SK-N-SH treated with all-trans-retinoic acid at 6 μM for 48 hours (cell line): ENCODE data around the gene PRR23C.

ENCODE experiments used
- ATAC-seq: fragments of 200-7000 bp; cut with Tn5 transposase; 3 replicates; pipeline ENCODE4 v1.9.1; 2020; ENCODE audit warnings: mild to moderate bottlenecking, moderate library complexity
- ARNTL ChIP-seq: fragments of 450-650 bp; formaldehyde crosslinking; IDR thresholded peaks from 2 replicates; pipeline ENCODE4 v1.5.0; 2020; ENCODE audit warnings: low read depth, mild to moderate bottlenecking, moderate library complexity, borderline replicate concordance
- BACH2 ChIP-seq: fragments of 250-450 bp; sonication (Bioruptor Pico); IDR thresholded peaks from 2 replicates; pipeline ENCODE4 v1.9.0; 2021; ENCODE audit warnings: mild to moderate bottlenecking, borderline replicate concordance
- CREB5 ChIP-seq: fragments of 250-450 bp; sonication (Bioruptor Pico); IDR thresholded peaks from 2 replicates; pipeline ENCODE4 v1.5.1; 2020; ENCODE audit warnings: low read depth, mild to moderate bottlenecking, moderate library complexity
- CSDC2 ChIP-seq: fragments of 250-450 bp; sonication (Bioruptor Pico); IDR thresholded peaks from 2 replicates; pipeline ENCODE4 v1.5.0; 2020; ENCODE audit warnings: mild to moderate bottlenecking, moderate library complexity
- CSRNP3 ChIP-seq: fragments of 250-450 bp; sonication (Bioruptor Pico); IDR thresholded peaks from 2 replicates; pipeline ENCODE4 v1.5.1; 2021; ENCODE audit warnings: mild to moderate bottlenecking, moderate library complexity
- ESRRG ChIP-seq: fragments of 250-450 bp; sonication (Bioruptor Pico); IDR thresholded peaks from 2 replicates; pipeline ENCODE4 v1.6.1; 2021; ENCODE audit warnings: mild to moderate bottlenecking
- GLIS3 ChIP-seq: fragments of 250-450 bp; sonication (Bioruptor Pico); IDR thresholded peaks from 2 replicates; pipeline ENCODE4 v1.5.0; 2020; ENCODE audit warnings: mild to moderate bottlenecking, moderate library complexity
- ISL1 ChIP-seq: fragments of 250-450 bp; sonication (Bioruptor Pico); IDR thresholded peaks from 2 replicates; pipeline ENCODE4 v2.1.2; 2022; ENCODE audit warnings: mild to moderate bottlenecking, moderate library complexity
- OSR1 ChIP-seq: fragments of 250-450 bp; sonication (Bioruptor Pico); IDR thresholded peaks from 2 replicates; pipeline ENCODE4 v1.8.0; 2022; ENCODE audit warnings: moderate library complexity, mild to moderate bottlenecking, inconsistent platforms
- PATZ1 ChIP-seq: fragments of 250-450 bp; sonication (Bioruptor Pico); IDR thresholded peaks from 2 replicates; pipeline ENCODE4 v1.8.0; 2020; ENCODE audit warnings: mild to moderate bottlenecking, moderate library complexity, borderline replicate concordance
- POU6F1 ChIP-seq: fragments of 250-450 bp; sonication (Bioruptor Pico); IDR thresholded peaks from 2 replicates; pipeline ENCODE4 v1.8.0; 2021; ENCODE audit warnings: low read depth, mild to moderate bottlenecking, moderate library complexity, borderline replicate concordance
- PPARA ChIP-seq: fragments of 250-450 bp; sonication (Bioruptor Pico); IDR thresholded peaks from 2 replicates; pipeline ENCODE4 v1.5.0; 2020; ENCODE audit warnings: mild to moderate bottlenecking, borderline replicate concordance
- RARB ChIP-seq: fragments of 250-450 bp; sonication (Bioruptor Pico); IDR thresholded peaks from 2 replicates; pipeline ENCODE4 v1.8.0; 2021; ENCODE audit warnings: mild to moderate bottlenecking, moderate library complexity
- SNAI2 ChIP-seq: fragments of 250-450 bp; sonication (Bioruptor Pico); IDR thresholded peaks from 2 replicates; pipeline ENCODE4 v1.5.0; 2020; ENCODE audit warnings: mild to moderate bottlenecking, moderate library complexity
- TCF4 ChIP-seq: fragments of 250-450 bp; sonication (Bioruptor Pico); IDR thresholded peaks from 2 replicates; pipeline ENCODE4 v1.8.0; 2021; ENCODE audit warnings: mild to moderate bottlenecking, moderate library complexity, borderline replicate concordance
- TOX ChIP-seq: fragments of 250-450 bp; sonication (Bioruptor Pico); IDR thresholded peaks from 2 replicates; pipeline ENCODE4 v1.8.0; 2021; ENCODE audit warnings: mild to moderate bottlenecking, moderate library complexity, borderline replicate concordance
- TSHZ2 ChIP-seq: fragments of 250-450 bp; sonication (Bioruptor Pico); IDR thresholded peaks from 2 replicates; pipeline ENCODE4 v1.5.0; 2020; ENCODE audit warnings: mild to moderate bottlenecking, moderate library complexity
- ZC3H10 ChIP-seq: fragments of 250-450 bp; sonication (Bioruptor Pico); IDR thresholded peaks from 2 replicates; pipeline ENCODE4 v1.5.1; 2021; ENCODE audit warnings: mild to moderate bottlenecking, moderate library complexity
- ZFP3 ChIP-seq: fragments of 250-450 bp; sonication (Bioruptor Pico); IDR thresholded peaks from 2 replicates; pipeline ENCODE4 v1.5.0; 2020; ENCODE audit warnings: mild to moderate bottlenecking, moderate library complexity
- ZFP30 ChIP-seq: fragments of 450-650 bp; formaldehyde crosslinking; IDR thresholded peaks from 2 replicates; pipeline ENCODE4 v1.5.0; 2022; ENCODE audit warnings: mild to moderate bottlenecking, moderate library complexity
- ZNF565 ChIP-seq: fragments of 450-650 bp; formaldehyde crosslinking; conservative IDR thresholded peaks from 2 replicates; pipeline ENCODE4 v1.5.0; 2020; ENCODE audit warnings: low read depth, mild to moderate bottlenecking, moderate library complexity
- ZNF70 ChIP-seq: fragments of 450-650 bp; formaldehyde crosslinking; IDR thresholded peaks from 2 replicates; pipeline ENCODE4 v1.5.0; 2020; ENCODE audit warnings: mild to moderate bottlenecking, moderate library complexity
- ZNF8 ChIP-seq: fragments of 450-650 bp; formaldehyde crosslinking; IDR thresholded peaks from 2 replicates; pipeline ENCODE4 v1.5.0; 2020; ENCODE audit warnings: mild to moderate bottlenecking, moderate library complexity

PRR23C gene

GRCh38 chr3:139087621-139088020, 42.9 kb upstream of the PRR23C start:
- TF ChIP-seq BACH2 (CRISPR knock-in tag) (no peak), ISL1 (CRISPR knock-in tag) (no peak), ZNF70 (no peak), ZFP30 (no peak), CSDC2 (CRISPR knock-in tag) (no peak), GLIS3 (no peak), CREB5 (CRISPR knock-in tag) (no peak), ZFP3 (no peak), ARNTL (CRISPR knock-in tag) (no peak), CSRNP3 (CRISPR knock-in tag) (no peak), ZNF565 (CRISPR knock-in tag) (no peak), RARB (CRISPR knock-in tag) (no peak), SNAI2 (no peak), TSHZ2 (CRISPR knock-in tag) (no peak), TCF4 (no peak), TOX (CRISPR knock-in tag) (no peak), ESRRG (CRISPR knock-in tag) (no peak), PPARA (CRISPR knock-in tag) (no peak), OSR1 (CRISPR knock-in tag) (no peak)
- no peak for ATAC-seq

- no peak for ATAC-seq
- TF ChIP-seq CSRNP3 (CRISPR knock-in tag) (no peak), CSDC2 (CRISPR knock-in tag) (no peak), ESRRG (CRISPR knock-in tag) (no peak), ZNF8 (CRISPR knock-in tag) (no peak), ARNTL (CRISPR knock-in tag) (no peak), POU6F1 (CRISPR knock-in tag) (no peak), ZFP3 (no peak), PATZ1 (CRISPR knock-in tag) (no peak), TOX (CRISPR knock-in tag) (no peak), RARB (CRISPR knock-in tag) (no peak), CREB5 (CRISPR knock-in tag) (no peak), GLIS3 (no peak), OSR1 (CRISPR knock-in tag) (no peak), ZFP30 (no peak), ZC3H10 (no peak), PPARA (CRISPR knock-in tag) (no peak), ISL1 (CRISPR knock-in tag) (no peak)
Observed at GRCh38 chr3:139084176-139084575, 39.5 kb upstream of the PRR23C start.
